ENCODE measurements around the gene ATG101. TPM values are rescaled to one million over a fixed set of nuclear protein-coding genes. Genes with fewer than 3 reads are reported as not detected.

The ATG101 gene
- total RNA-seq, 2 donors from 2014 or later = 28.5 to 46.8 TPM

DNA sequence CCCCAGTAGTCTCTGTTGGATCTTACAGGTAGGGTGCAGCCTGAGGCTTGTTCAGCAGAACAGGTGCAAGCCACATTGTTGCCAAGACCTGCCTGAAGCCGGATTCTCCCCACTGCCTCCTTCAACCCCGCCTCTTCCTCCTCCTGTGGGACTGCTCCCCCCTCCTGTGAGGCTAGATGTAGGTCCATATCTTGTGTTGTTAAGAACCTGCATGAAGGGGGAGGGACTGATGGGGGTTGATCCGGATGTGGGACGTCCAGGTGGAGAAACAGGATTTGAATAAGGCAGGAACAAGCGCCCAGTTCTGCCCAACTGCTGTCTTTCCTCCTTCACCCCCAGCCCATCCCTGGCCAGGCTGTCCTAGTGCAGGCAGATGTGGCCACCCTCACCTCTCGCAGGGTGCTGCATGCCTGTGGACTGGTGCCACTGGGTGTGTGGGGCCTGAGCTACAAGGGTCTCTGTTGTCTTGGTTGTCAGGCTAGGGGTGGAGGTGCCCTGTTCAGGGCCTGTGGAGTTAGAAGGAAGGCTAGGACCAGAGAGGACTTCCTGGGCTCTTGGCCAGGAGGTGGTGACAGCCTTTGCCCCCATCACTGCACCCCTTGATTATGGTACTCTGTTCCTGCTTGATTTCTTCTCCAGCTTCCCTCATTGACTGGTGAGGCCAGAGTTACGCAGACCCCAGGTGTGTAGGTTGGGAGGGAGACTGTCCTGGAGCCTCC is 17.2 kb upstream of the ATG101 start:
- DNase-seq (ENCODE audit: low spot score in 2 of 2) (no peak), ATAC-seq (no peak)
- Mint-ChIP-seq H3K9me3 (no peaks in the 10 kb centered on the region), H3K27ac (peak overlapping the region; percentile 96 to 98), H3K36me3 (peaks cover 6 to 29% of the 10 kb centered on the region in 2 donors)

- Mint-ChIP-seq H3K27ac (peak overlapping the region in 1 of 2 donors; percentile 98), H3K9me3 (no peaks in the 10 kb centered on the region), H3K36me3 (peaks cover 6 to 29% of the 10 kb centered on the region in 2 donors)
- DNase-seq (ENCODE audit: low spot score in 2 of 2) (no peak), ATAC-seq (no peak)
These were observed 16.1 kb upstream of the ATG101 start for GRCh38 chr12:52053536-52054209.

GRCh38 chr12:52054231-52054832 is 15.4 kb upstream of the ATG101 start:
- peak overlapping the region; percentile 14 to 98 for H3K27ac Mint-ChIP-seq
- no peak for ATAC-seq
- no peaks in the 10 kb centered on the region for H3K9me3 Mint-ChIP-seq

GRCh38 chr12:52054833-52055730 is 14.7 kb upstream of the ATG101 start:
- DNase-seq (ENCODE audit: low spot score in 2 of 2) (no peak), ATAC-seq (no peak)
- peaks cover 6 to 29% of the 10 kb centered on the region in 2 donors for H3K36me3 Mint-ChIP-seq
- peak overlapping the region; percentile 14 to 98 for H3K27ac Mint-ChIP-seq
- no peaks in the 10 kb centered on the region for H3K9me3 Mint-ChIP-seq

More at GRCh38 chr12:52054231-52054832, 15.4 kb upstream of the ATG101 start:
- peaks cover 6 to 29% of the 10 kb centered on the region in 2 donors for H3K36me3 Mint-ChIP-seq
- no peak for DNase-seq (ENCODE audit: low spot score in 2 of 2)

DNA sequence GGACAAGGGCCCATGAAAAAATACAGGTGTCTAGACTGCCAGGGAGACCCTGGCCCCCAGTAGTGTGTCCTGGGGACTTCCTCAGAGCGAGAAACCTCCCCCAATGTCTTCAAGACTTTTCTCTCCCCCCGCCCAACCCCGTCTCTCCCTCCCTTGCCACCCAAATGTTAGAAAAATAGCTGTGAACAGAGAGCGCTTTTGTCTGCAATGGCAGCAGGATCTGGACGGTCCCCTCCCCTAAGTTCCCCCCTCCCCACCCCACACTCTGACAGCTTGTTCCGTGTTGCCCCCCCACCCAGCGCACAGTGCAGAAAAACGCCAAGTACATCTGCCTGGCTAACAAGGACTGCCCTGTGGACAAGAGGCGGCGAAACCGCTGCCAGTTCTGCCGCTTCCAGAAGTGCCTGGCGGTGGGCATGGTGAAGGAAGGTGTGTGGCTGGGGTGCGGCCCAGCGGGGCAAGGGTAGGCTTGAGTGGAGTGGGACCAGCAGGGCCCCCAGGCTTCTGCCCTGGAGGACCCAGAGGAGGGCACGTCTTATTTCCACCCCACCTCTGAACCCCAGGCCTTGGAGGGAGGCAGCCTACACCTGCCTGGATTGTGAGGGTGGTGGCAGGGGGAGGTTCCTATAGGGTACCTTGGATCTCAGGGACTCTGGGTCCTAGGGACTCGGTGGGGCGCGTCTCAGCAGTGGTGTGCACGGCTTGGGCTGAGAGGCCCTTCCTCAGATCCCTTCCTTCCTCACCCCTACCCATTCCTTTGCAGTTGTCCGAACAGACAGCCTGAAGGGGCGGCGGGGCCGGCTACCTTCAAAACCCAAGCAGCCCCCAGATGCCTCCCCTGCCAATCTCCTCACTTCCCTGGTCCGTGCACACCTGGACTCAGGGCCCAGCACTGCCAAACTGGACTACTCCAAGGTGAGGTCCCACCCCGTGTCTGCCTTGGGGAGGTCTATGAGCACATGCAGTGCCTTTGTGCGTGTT is 13.8 kb upstream of the ATG101 start:
- ATAC-seq (no peak), DNase-seq (ENCODE audit: low spot score in 2 of 2) (no peak)
- Mint-ChIP-seq H3K9me3 (no peaks in the 10 kb centered on the region), H3K36me3 (peaks cover 6 to 29% of the 10 kb centered on the region in 2 donors), H3K27ac (peak overlapping the region in 1 of 2 donors; percentile 62)

DNA sequence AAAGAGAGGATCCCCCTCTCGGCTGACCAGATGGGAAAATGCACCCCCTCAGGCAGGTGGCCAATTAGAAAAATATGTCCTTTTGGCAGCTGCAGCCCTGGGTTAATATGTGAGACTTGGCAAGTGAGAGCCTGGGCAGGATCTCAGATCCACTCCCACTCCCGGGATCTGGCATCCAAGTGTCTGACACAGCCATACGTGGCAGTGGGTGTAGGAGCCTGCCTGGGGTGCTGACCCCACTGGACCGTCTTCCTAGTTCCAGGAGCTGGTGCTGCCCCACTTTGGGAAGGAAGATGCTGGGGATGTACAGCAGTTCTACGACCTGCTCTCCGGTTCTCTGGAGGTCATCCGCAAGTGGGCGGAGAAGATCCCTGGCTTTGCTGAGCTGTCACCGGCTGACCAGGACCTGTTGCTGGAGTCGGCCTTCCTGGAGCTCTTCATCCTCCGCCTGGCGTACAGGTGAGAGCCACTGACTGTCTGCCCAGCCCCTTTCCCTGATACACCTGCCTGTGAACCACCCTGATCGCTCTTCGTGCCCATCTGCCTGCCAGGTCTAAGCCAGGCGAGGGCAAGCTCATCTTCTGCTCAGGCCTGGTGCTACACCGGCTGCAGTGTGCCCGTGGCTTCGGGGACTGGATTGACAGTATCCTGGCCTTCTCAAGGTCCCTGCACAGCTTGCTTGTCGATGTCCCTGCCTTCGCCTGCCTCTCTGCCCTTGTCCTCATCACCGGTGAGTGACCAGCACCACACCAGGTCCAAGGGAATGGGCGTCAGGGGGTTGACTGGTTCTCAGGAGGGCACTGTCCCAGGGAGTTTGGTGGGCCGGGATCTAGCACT is 12.8 kb upstream of the ATG101 start:
- DNase-seq (ENCODE audit: low spot score in 2 of 2) (no peak), ATAC-seq (no peak)
- H3K9me3 Mint-ChIP-seq = no peaks in the 10 kb centered on the region
- peaks cover 3 to 19% of the 10 kb centered on the region in 2 donors for H3K36me3 Mint-ChIP-seq
- peak overlapping the region in 1 of 2 donors; percentile 62 for H3K27ac Mint-ChIP-seq

DNA sequence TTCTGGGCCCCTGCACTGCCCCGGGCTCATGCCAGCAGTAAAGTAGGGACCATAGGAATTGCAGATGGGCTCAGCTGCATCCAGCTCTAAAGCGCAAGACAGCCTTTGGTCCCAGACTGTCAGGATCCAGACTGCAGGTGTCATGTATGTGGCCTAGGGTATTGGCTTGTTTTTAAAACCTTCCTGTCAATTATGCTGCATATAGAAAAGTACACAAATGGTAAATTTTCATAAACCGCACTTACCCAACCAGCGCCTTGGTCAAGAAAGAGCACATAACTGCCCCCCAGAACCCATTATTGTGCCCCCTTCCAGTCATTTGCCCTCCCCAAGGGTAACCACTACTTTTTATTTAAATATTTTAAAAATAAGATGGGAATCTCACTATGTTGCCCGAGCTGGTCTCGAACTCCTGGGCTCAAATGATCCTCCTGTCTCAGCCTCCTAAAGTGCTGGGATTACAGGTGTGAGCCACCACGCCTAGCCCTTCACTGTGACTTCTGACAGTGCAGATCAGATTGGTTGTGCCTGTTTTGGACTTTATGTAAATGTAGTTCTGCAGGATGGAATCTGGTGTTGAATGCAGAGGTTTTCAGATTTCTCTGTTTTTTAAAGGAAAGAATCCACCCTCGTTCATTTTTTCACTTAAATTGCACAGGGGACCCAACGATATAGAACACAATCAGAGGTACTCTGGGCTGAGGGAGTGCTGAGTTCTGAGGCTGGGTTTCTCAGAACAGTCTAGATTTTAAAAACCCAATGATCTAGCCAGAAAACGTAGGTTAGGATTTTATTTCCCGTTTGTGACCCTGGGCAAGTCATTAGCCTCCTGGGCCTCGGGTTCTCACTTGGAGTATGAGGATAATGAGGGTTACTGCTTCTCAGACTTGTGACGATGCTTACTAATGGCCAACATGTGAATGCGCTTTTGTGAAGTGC is 11.9 kb upstream of the ATG101 start:
- DNase-seq (ENCODE audit: low spot score in 2 of 2) = no peak
- H3K27ac Mint-ChIP-seq = no peak overlapping the region
- H3K9me3 Mint-ChIP-seq = no peaks in the 10 kb centered on the region
- no peak for ATAC-seq
- H3K36me3 Mint-ChIP-seq = peaks cover 0 to 10% of the 10 kb centered on the region in 2 donors

DNA sequence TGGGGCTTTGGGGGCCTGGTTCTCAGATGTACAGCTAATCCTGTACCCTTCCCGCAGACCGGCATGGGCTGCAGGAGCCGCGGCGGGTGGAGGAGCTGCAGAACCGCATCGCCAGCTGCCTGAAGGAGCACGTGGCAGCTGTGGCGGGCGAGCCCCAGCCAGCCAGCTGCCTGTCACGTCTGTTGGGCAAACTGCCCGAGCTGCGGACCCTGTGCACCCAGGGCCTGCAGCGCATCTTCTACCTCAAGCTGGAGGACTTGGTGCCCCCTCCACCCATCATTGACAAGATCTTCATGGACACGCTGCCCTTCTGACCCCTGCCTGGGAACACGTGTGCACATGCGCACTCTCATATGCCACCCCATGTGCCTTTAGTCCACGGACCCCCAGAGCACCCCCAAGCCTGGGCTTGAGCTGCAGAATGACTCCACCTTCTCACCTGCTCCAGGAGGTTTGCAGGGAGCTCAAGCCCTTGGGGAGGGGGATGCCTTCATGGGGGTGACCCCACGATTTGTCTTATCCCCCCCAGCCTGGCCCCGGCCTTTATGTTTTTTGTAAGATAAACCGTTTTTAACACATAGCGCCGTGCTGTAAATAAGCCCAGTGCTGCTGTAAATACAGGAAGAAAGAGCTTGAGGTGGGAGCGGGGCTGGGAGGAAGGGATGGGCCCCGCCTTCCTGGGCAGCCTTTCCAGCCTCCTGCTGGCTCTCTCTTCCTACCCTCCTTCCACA is 11.0 kb upstream of the ATG101 start:
- H3K9me3 Mint-ChIP-seq = no peaks in the 10 kb centered on the region
- ATAC-seq (no peak), DNase-seq (ENCODE audit: low spot score in 2 of 2) (no peak)
- peaks cover 0 to 6% of the 10 kb centered on the region in 2 donors for H3K36me3 Mint-ChIP-seq
- no peak overlapping the region for H3K27ac Mint-ChIP-seq

DNA sequence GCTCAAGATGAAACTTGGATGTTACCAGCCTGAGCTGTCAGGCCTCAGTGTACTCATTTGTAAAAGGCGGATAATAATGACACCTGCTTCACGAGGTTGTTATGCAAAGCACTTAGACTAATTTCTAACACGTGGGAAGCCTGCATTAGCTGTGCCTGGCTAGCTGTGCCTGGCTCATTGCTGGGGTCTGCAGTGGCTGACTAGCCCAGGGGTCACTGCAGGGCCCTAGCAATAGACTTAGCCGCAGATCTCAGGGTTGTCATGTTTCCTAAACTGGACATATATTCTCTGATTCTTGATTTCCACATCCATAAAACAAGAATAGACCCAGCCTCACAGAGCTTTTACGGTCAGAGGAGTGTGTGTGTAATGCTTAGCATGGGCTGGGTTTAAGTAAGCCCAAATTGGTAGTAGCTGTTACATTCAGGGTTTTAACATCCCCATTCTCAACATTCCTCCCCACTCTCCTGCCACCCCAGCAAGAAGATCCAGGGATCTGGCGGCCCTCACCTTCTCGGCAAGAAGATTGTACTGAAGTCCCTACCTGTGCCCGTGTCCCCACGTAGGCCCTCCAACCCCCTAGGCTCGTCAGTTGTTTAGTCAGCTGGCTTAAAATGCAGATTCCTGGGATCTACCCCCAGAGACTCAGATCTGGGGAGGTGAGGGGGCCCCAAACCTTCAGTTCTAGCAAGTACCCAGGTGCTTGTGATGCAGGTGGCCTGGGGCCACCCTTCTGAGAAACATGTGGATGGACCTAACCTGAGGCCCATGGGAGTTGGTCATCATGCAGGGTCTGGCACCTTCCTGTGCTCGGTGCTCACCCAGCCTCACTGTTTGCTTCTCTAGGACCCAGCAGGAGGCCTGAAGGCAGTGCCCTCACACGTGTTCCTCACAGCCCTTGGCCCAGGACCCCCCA is 9.9 kb upstream of the ATG101 start:
- Mint-ChIP-seq H3K27ac (peak overlapping the region in 1 of 2 donors; percentile 53), H3K9me3 (no peaks in the 10 kb centered on the region), H3K36me3 (peaks cover 0 to 6% of the 10 kb centered on the region in 2 donors)
- ATAC-seq = peak in 1 of 2 donors; percentile 7
- DNase-seq (ENCODE audit: low spot score in 2 of 2) = no peak

DNA sequence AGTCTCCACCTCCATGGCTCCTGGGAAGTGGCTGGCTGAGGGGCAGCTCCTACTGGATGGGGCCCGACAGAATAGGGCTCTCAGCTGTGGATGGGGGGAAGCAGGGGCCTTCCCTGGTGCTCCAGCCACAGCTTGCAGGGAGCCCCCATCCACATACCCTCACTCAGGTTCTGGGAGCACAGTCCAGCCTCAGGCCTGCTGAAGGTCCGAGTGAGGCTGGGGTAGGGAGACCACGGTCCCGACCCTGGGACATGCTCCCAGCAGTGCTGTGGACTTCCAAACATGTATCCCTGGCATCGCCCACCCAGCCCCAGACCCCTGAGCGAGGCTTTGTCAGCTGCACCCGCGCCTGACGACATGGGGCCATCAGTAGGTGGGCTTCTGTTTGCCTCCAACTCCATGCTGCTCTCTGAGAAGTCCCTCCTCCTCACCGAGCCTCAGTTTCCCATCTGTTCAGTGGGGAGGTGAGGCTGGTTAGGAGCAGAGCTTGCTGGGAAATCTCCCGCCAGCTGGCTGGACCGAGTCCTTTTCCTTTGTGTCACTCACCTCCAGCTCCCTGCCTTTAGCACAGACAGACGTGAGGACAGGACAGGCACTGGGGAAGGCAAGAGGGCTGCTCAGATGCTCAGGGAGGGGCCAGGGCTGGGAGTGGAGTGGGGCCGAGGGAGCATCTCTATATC is 9.1 kb upstream of the ATG101 start:
- DNase-seq (ENCODE audit: low spot score in 2 of 2) (no peak), ATAC-seq (no peak)
- no peaks in the 10 kb centered on the region for H3K9me3 Mint-ChIP-seq
- no peak overlapping the region for H3K27ac Mint-ChIP-seq
- H3K36me3 Mint-ChIP-seq = peaks cover 0 to 6% of the 10 kb centered on the region in 2 donors

DNA sequence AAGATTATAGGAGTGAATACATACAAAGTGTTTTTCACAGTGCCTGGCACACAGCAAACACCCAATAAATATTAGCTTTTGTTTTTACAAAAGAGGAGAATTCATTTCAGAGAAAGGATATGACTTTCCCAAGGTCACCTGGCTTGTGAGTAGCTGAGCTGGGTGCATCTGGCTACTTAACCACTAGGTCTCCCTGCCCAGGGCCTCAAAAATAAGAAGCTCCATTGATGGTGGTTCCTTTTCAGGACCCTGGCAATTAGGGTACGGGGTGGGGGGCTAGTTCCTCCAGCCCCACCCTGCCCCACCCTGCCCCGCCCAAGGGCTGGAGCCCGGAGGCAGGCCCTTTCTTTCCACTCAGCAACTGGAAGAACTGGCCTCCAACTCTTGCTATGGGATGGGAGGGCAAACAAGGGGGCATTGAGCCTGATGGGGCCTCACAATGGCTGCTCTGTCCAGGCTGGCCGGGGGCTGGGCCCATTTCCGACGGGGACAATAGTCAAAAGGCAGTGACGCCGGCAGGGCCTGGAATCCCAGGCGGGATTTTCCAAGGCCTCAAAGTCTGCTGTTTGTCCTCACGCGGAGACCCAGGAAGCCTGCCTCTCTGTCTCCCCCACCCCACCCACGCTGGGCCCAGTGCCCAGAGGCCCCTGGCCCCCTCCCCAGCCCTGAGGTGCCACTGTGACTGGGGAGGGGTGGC is 8.2 kb upstream of the ATG101 start:
- no peaks in the 10 kb centered on the region for H3K9me3 Mint-ChIP-seq
- no peak for ATAC-seq
- H3K27ac Mint-ChIP-seq = no peak overlapping the region
- DNase-seq (ENCODE audit: low spot score in 2 of 2) = no peak
- peaks cover 0 to 6% of the 10 kb centered on the region in 2 donors for H3K36me3 Mint-ChIP-seq
